Upper lobe of left lung (tissue), 4 donors: ENCODE results near the gene GALM.

ENCODE experiments used
- EP300 ChIP-seq, 4 donors: sonication (generic); formaldehyde crosslinking; IDR thresholded peaks; one replicate each; pipeline ENCODE4 v1.5.1; 2017; ENCODE audit warnings: antibody characterized with exemption in 4 of 4, control low read depth in 2 of 4
- POLR2A ChIP-seq, 4 donors: fragments of 450-650 bp; IDR thresholded peaks; one replicate each; pipeline ENCODE4 v1.5.1; 2016 to 2017; ENCODE audit warnings: antibody characterized with exemption in 4 of 4, mild to moderate bottlenecking in 2 of 4
- POLR2AphosphoS5 ChIP-seq, 2 donors: sonication (generic); formaldehyde crosslinking; IDR thresholded peaks; one replicate each; pipeline ENCODE4 v1.5.1; 2017; ENCODE audit warnings: antibody characterized with exemption in 2 of 2
- TF ChIP-seq, protein P1 (sequence below), 6 experiments: fragments of 450-650 bp in 4 of 6; fragments of 200-600 bp in 2 of 6; sonication (generic) in 2 of 6; IDR thresholded peaks; one replicate each; pipeline ENCODE4 v1.5.1; 2016 to 2019; ENCODE audit warnings: antibody characterized with exemption in 6 of 6

- TF ChIP-seq, protein P1, sequence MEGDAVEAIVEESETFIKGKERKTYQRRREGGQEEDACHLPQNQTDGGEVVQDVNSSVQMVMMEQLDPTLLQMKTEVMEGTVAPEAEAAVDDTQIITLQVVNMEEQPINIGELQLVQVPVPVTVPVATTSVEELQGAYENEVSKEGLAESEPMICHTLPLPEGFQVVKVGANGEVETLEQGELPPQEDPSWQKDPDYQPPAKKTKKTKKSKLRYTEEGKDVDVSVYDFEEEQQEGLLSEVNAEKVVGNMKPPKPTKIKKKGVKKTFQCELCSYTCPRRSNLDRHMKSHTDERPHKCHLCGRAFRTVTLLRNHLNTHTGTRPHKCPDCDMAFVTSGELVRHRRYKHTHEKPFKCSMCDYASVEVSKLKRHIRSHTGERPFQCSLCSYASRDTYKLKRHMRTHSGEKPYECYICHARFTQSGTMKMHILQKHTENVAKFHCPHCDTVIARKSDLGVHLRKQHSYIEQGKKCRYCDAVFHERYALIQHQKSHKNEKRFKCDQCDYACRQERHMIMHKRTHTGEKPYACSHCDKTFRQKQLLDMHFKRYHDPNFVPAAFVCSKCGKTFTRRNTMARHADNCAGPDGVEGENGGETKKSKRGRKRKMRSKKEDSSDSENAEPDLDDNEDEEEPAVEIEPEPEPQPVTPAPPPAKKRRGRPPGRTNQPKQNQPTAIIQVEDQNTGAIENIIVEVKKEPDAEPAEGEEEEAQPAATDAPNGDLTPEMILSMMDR (IDR thresholded peaks at IDR 0.05), result no peak
- TF ChIP-seq POLR2AphosphoS5 (IDR thresholded peaks at IDR 0.05), result no peak
- no peak for TF ChIP-seq POLR2A (IDR thresholded peaks at IDR 0.05)
- no peak for TF ChIP-seq EP300 (IDR thresholded peaks at IDR 0.05)
Measured at GRCh38 chr2:38748943-38749804, 83.3 kb downstream of the GALM start.
